NCI-H1092 (cell line): ENCODE results near the gene GALNT16.

Experiments used
- DNase-seq: peaks from one replicate; lab custom pipeline; 2025; lab: John Stamatoyannopoulos, UW

The GALNT16 gene

GRCh38 chr14:69317102-69317755 is 57.3 kb downstream of the GALNT16 start:
- no peak for DNase-seq

GRCh38 chr14:69317780-69318179 is 57.8 kb downstream of the GALNT16 start:
- no peak for DNase-seq

- DNase-seq, result no peak
Observed at GRCh38 chr14:69318241-69318640, 58.3 kb downstream of the GALNT16 start.

GRCh38 chr14:69318901-69319475 is 59.0 kb downstream of the GALNT16 start:
- no peak for DNase-seq

- DNase-seq, result no peak
Observed at GRCh38 chr14:69319911-69320310, 60.0 kb downstream of the GALNT16 start.

GRCh38 chr14:69320581-69321365 is 60.8 kb downstream of the GALNT16 start:
- DNase-seq, result no peak

GRCh38 chr14:69321601-69322330 is 61.8 kb downstream of the GALNT16 start:
- DNase-seq, result no peak

GRCh38 chr14:69323266-69323998 is 63.5 kb downstream of the GALNT16 start:
- DNase-seq, result no peak

GRCh38 chr14:69323999-69324282 is 64.0 kb downstream of the GALNT16 start:
- DNase-seq, result no peak

- no peak for DNase-seq
Observed at GRCh38 chr14:69324341-69324931, 64.5 kb downstream of the GALNT16 start.

- DNase-seq, result no peak
Observed at GRCh38 chr14:69325086-69325485, 65.1 kb downstream of the GALNT16 start.

- DNase-seq, result no peak
Observed at GRCh38 chr14:69325646-69326265, 65.8 kb downstream of the GALNT16 start.

GRCh38 chr14:69326611-69327010 is 66.7 kb downstream of the GALNT16 start:
- DNase-seq, result no peak

- DNase-seq, result no peak
Observed at GRCh38 chr14:69327507-69327906, 67.5 kb downstream of the GALNT16 start.

GRCh38 chr14:69328317-69328716 is 68.4 kb downstream of the GALNT16 start:
- no peak for DNase-seq

- DNase-seq, result no peak
Observed at GRCh38 chr14:69328765-69329164, 68.8 kb downstream of the GALNT16 start.

GRCh38 chr14:69331206-69331605 is 71.2 kb downstream of the GALNT16 start:
- no peak for DNase-seq

GRCh38 chr14:69332782-69333395 is 72.9 kb downstream of the GALNT16 start:
- no peak for DNase-seq

- DNase-seq, result no peak
Observed at GRCh38 chr14:69333791-69334337, 73.9 kb downstream of the GALNT16 start.

- DNase-seq, result no peak
Observed at GRCh38 chr14:69334576-69334975, 74.6 kb downstream of the GALNT16 start.
